WTC11 (cell line): Measurements from ENCODE around the gene PDS5A. TPM values are rescaled to one million over a fixed set of nuclear protein-coding genes. Genes with fewer than 3 reads are reported as not detected.
A peak's percentile ranks its signal among the peaks of the same experiment; 100 is the strongest.

Source experiments
- ATAC-seq: fragments of 200-7000 bp; cut with Tn5 transposase; 2 replicates; pipeline ENCODE4 v1.10.0; 2021; ENCODE audit warnings: mild to moderate bottlenecking, moderate library complexity
- CTCF ChIA-PET: fragments of 300-600 bp; sonication (Branson Sonifier 250); formaldehyde crosslinking; loops from one replicate; lab custom pipeline; 2021; ENCODE audit warnings: antibody characterized with exemption; lab: Charles Lee
- POLR2A ChIA-PET: fragments of 350-600 bp; sonication (Branson Sonifier 250); formaldehyde crosslinking; loops from one replicate; lab custom pipeline; 2021; ENCODE audit warnings: antibody characterized with exemption; lab: Charles Lee
- DNase-seq: peaks from one replicate; pipeline ENCODE4 v3.0.0; 2021; ENCODE audit warnings: low spot score
- H3K27ac Mint-ChIP-seq: 2 replicates; pipeline ENCODE4 v1.8.0; 2021; ENCODE audit warnings: mixed read lengths
- H3K27me3 Mint-ChIP-seq: 2 replicates; pipeline ENCODE4 v1.8.0; 2021; ENCODE audit warnings: low read depth, mild to moderate bottlenecking, moderate library complexity, mixed read lengths
- H3K36me3 Mint-ChIP-seq: 2 replicates; pipeline ENCODE4 v1.8.0; 2021; ENCODE audit warnings: mixed read lengths
- H3K4me1 Mint-ChIP-seq: 2 replicates; pipeline ENCODE4 v1.8.0; 2022; ENCODE audit warnings: mixed read lengths
- H3K4me3 Mint-ChIP-seq: 2 replicates; pipeline ENCODE4 v1.8.0; 2021; ENCODE audit warnings: mild to moderate bottlenecking, moderate library complexity, mixed read lengths
- H3K9me3 Mint-ChIP-seq: 2 replicates; pipeline ENCODE4 v1.8.0; 2021; ENCODE audit warnings: mixed read lengths
- CREB1 ChIP-seq: sonication (generic); formaldehyde crosslinking; IDR thresholded peaks from 2 replicates; pipeline ENCODE4 v1.8.0; 2023; ENCODE audit warnings: mild to moderate bottlenecking, missing genetic modification reagents
- ELF4 ChIP-seq: sonication (generic); formaldehyde crosslinking; IDR thresholded peaks from 2 replicates; pipeline ENCODE4 v1.8.1; 2022; ENCODE audit warnings: low read depth, mild to moderate bottlenecking, moderate library complexity, missing genetic modification reagents
- GRHL2 ChIP-seq: fragments of 250-450 bp; sonication (Bioruptor Pico); IDR thresholded peaks from 2 replicates; pipeline ENCODE4 v1.8.0; 2022; ENCODE audit warnings: mild to moderate bottlenecking, moderate library complexity; ENCODE audit not compliant: insufficient replicate concordance, severe bottlenecking
- GTF2I ChIP-seq: fragments of 250-450 bp; sonication (Bioruptor Pico); conservative IDR thresholded peaks from 2 replicates; pipeline ENCODE4 v1.4.0; 2021; ENCODE audit warnings: mild to moderate bottlenecking
- IRF1 ChIP-seq: sonication (generic); formaldehyde crosslinking; IDR thresholded peaks from 2 replicates; pipeline ENCODE4 v1.8.0; 2023; ENCODE audit warnings: missing genetic modification reagents
- MLX ChIP-seq: sonication (generic); formaldehyde crosslinking; IDR thresholded peaks from 2 replicates; pipeline ENCODE4 v1.8.1; 2023; ENCODE audit warnings: mild to moderate bottlenecking, missing genetic modification reagents, moderate library complexity
- MXD4 ChIP-seq: fragments of 250-450 bp; sonication (Bioruptor Pico); IDR thresholded peaks from 2 replicates; pipeline ENCODE4 v1.8.0; 2021; ENCODE audit warnings: mild to moderate bottlenecking, moderate library complexity, borderline replicate concordance
- NFYB ChIP-seq: sonication (generic); formaldehyde crosslinking; conservative IDR thresholded peaks from 2 replicates; pipeline ENCODE4 v1.8.0; 2022; ENCODE audit warnings: low read depth, missing genetic modification reagents
- NR3C1 ChIP-seq: sonication (generic); formaldehyde crosslinking; conservative IDR thresholded peaks from 2 replicates; pipeline ENCODE4 v1.8.1; 2023; ENCODE audit warnings: low read depth, mild to moderate bottlenecking, missing genetic modification reagents
- SMAD4 ChIP-seq: sonication (generic); formaldehyde crosslinking; IDR thresholded peaks from 2 replicates; pipeline ENCODE4 v1.8.0; 2022; ENCODE audit warnings: mild to moderate bottlenecking, missing genetic modification reagents
- TCF7 ChIP-seq: sonication (generic); formaldehyde crosslinking; IDR thresholded peaks from 2 replicates; pipeline ENCODE4 v1.8.0; 2022; ENCODE audit warnings: mild to moderate bottlenecking, low read depth, missing genetic modification reagents, moderate library complexity
- TP53 ChIP-seq: sonication (generic); formaldehyde crosslinking; IDR thresholded peaks from 2 replicates; pipeline ENCODE4 v1.8.1; 2023; ENCODE audit warnings: mild to moderate bottlenecking, missing genetic modification reagents
- USF2 ChIP-seq: sonication (generic); formaldehyde crosslinking; IDR thresholded peaks from 2 replicates; pipeline ENCODE4 v1.8.1; 2023; ENCODE audit warnings: mild to moderate bottlenecking, missing genetic modification reagents, moderate library complexity
- ZNF263 ChIP-seq: sonication (generic); formaldehyde crosslinking; IDR thresholded peaks from 2 replicates; pipeline ENCODE4 v1.8.1; 2022; ENCODE audit warnings: low read depth, mild to moderate bottlenecking, moderate library complexity, missing genetic modification reagents
- ZNF425 ChIP-seq: fragments of 250-450 bp; sonication (Bioruptor Pico); conservative IDR thresholded peaks from 2 replicates; pipeline ENCODE4 v1.9.0; 2021; ENCODE audit warnings: mild to moderate bottlenecking
- ZSCAN18 ChIP-seq: fragments of 250-450 bp; sonication (Bioruptor Pico); IDR thresholded peaks from 2 replicates; pipeline ENCODE4 v2.1.2; 2022; ENCODE audit warnings: mild to moderate bottlenecking, moderate library complexity
- total RNA-seq: library from RNA; stranded (reverse); gene quantifications from 3 replicates; pipeline ENCODE4 v1.2.3, GENCODE V29; 2021
- TF ChIP-seq, protein P1 (sequence below): sonication (generic); formaldehyde crosslinking; IDR thresholded peaks from 2 replicates; pipeline ENCODE4 v1.8.0; 2022; ENCODE audit warnings: mild to moderate bottlenecking, missing genetic modification reagents
- TF ChIP-seq, protein P2 (sequence below): sonication (generic); formaldehyde crosslinking; IDR thresholded peaks from 2 replicates; pipeline ENCODE4 v1.8.1; 2023; ENCODE audit warnings: mild to moderate bottlenecking, moderate library complexity, missing genetic modification reagents
- TF ChIP-seq, protein P3 (sequence below): fragments of 250-450 bp; sonication (Bioruptor Pico); IDR thresholded peaks from 2 replicates; pipeline ENCODE4 v1.9.0; 2021; ENCODE audit warnings: mild to moderate bottlenecking
- TF ChIP-seq, protein P4 (sequence below): sonication (generic); formaldehyde crosslinking; IDR thresholded peaks from 2 replicates; pipeline ENCODE4 v1.8.1; 2022; ENCODE audit warnings: low read depth, missing genetic modification reagents, borderline replicate concordance

Gene PDS5A
- total RNA-seq, 1 experiment from 2014 or later = 61.7 TPM

DNA sequence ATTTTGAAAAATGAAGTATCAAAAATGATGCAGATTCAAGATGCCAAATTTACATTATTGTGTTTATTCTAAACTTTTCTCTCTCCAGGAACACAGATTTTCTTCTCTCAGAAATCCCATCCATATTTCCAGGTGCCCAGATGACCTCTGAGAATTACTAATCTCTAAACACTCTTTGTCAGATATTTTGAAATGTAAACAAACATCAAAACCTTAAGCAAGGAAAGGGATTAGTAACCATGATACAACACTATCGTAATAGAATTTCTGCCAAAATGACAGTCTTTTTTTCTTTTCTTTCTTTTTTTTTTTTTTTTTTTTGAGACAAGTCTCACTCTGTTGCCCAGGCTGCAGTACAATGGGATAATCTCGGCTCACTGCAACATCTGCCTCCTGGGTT is 76.7 kb downstream of the PDS5A start (continued):
- TF ChIP-seq, protein P1, sequence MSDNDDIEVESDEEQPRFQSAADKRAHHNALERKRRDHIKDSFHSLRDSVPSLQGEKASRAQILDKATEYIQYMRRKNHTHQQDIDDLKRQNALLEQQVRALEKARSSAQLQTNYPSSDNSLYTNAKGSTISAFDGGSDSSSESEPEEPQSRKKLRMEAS (CRISPR knock-in tag) = no peak
- TF ChIP-seq GRHL2 (CRISPR knock-in tag) (no peak), ZNF425 (CRISPR knock-in tag) (no peak), MLX (no peak), NFYB (CRISPR knock-in tag) (no peak), MXD4 (no peak), TCF7 (no peak)
- TF ChIP-seq, protein P2, sequence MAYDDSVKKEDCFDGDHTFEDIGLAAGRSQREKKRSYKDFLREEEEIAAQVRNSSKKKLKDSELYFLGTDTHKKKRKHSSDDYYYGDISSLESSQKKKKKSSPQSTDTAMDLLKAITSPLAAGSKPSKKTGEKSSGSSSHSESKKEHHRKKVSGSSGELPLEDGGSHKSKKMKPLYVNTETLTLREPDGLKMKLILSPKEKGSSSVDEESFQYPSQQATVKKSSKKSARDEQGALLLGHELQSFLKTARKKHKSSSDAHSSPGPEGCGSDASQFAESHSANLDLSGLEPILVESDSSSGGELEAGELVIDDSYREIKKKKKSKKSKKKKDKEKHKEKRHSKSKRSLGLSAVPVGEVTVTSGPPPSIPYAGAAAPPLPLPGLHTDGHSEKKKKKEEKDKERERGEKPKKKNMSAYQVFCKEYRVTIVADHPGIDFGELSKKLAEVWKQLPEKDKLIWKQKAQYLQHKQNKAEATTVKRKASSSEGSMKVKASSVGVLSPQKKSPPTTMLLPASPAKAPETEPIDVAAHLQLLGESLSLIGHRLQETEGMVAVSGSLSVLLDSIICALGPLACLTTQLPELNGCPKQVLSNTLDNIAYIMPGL (CRISPR knock-in tag) = no peak
- TF ChIP-seq, protein P3, sequence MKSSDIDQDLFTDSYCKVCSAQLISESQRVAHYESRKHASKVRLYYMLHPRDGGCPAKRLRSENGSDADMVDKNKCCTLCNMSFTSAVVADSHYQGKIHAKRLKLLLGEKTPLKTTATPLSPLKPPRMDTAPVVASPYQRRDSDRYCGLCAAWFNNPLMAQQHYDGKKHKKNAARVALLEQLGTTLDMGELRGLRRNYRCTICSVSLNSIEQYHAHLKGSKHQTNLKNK (CRISPR knock-in tag) = no peak
- TF ChIP-seq, all 79 proteins: peak for 0

DNA sequence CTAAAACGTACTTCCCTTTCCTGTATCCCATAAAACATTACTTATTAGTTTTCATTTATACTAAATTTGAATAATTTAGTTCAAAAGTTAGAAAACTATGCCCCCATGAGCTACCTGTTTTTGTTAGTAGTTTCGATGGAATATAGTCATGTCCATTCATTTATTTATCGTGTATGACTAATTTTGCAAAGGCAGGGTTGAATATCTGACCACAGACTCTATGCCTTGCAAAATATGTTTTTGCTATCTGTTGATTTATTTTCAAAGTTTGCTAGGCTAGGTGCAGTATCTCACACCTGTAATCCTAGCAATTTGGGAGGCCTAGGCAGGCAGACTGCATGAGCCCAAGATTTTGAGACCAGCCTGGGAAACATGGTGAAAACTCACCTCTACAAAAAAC is 78.4 kb downstream of the PDS5A start:
- H3K27me3 Mint-ChIP-seq = no peaks in the 10 kb centered on the region
- ATAC-seq (no peak), DNase-seq (no peak)
- no peak overlapping the region for H3K4me3 Mint-ChIP-seq
- H3K27ac Mint-ChIP-seq = peak overlapping the region; percentile 84
- H3K4me1 Mint-ChIP-seq = peaks cover 17% of the 10 kb centered on the region
- CTCF ChIA-PET = interaction anchor here (0.6 kb wide), 1 partner anchor 1117 kb away, joined by 3 read pairs; the partner anchor contains the start of gene TLR10
- H3K9me3 Mint-ChIP-seq = no peaks in the 10 kb centered on the region
- TF ChIP-seq NR3C1 (CRISPR knock-in tag) = no peak
- peaks cover 71% of the 10 kb centered on the region for H3K36me3 Mint-ChIP-seq
- POLR2A ChIA-PET = no interaction called here

DNA sequence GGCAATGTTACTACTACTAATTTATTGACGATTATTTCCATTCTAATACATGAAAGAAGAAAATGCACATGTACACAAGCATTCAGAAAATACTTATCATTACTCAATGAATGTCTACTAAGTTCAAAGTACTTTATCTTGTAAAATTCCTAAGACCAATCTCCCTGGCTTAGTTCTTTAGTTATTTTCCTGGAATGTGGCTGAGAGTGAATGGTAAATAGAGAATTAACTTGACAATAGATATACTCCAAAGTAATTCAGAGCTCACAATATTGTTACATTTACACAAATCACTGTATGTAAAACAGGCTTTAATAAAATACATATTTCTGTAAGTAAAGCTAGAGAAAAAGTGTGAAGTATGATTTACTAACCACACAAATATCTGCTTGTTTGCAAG is 79.7 kb downstream of the PDS5A start:
- DNase-seq = no peak
- H3K27ac Mint-ChIP-seq = peak overlapping the region; percentile 71
- CTCF ChIA-PET = interaction anchor here (0.9 to 1.1 kb wide), 2 partner anchors 429 to 1031 kb away, joined by 3 read pairs; partner anchors contain the start of gene FAM114A1

DNA sequence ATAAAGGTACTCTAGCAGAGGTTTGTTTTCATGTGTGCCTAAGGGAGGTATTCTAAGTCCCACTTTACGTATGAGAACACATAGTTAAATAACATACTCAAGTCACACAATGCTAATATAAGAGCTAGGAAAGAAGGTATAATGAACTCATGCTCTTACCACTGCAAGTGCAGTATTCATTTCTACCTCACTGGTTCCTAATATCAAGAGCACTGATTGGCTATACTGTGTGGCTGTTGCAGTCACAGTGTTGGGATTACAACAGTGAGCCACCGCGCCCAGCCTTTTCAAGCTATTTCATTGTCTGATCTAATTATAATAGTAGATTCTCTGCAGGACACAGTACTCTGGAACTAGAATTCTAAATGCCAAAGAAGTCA is 84.0 kb downstream of the PDS5A start:
- DNase-seq (no peak), ATAC-seq (no peak)
- no peaks in the 10 kb centered on the region for H3K9me3 Mint-ChIP-seq
- H3K4me3 Mint-ChIP-seq = no peak overlapping the region
- CTCF ChIA-PET = no interaction called here
- peaks cover 32% of the 10 kb centered on the region for H3K4me1 Mint-ChIP-seq
- POLR2A ChIA-PET = no interaction called here
- H3K27ac Mint-ChIP-seq = peak overlapping the region; percentile 48; the same call in 1 of the 2 replicates
- H3K27me3 Mint-ChIP-seq = no peaks in the 10 kb centered on the region
- H3K36me3 Mint-ChIP-seq = peaks cover 44% of the 10 kb centered on the region
- TF ChIP-seq USF2 (CRISPR knock-in tag) = no peak
- TF ChIP-seq TCF7 = no peak
- TF ChIP-seq TP53 (CRISPR knock-in tag) = no peak
- no peak for TF ChIP-seq SMAD4
- TF ChIP-seq ELF4 (CRISPR knock-in tag) = no peak
- no peak for TF ChIP-seq ZSCAN18 (CRISPR knock-in tag)
- no peak for TF ChIP-seq ZNF263 (CRISPR knock-in tag)
- TF ChIP-seq, protein P4, sequence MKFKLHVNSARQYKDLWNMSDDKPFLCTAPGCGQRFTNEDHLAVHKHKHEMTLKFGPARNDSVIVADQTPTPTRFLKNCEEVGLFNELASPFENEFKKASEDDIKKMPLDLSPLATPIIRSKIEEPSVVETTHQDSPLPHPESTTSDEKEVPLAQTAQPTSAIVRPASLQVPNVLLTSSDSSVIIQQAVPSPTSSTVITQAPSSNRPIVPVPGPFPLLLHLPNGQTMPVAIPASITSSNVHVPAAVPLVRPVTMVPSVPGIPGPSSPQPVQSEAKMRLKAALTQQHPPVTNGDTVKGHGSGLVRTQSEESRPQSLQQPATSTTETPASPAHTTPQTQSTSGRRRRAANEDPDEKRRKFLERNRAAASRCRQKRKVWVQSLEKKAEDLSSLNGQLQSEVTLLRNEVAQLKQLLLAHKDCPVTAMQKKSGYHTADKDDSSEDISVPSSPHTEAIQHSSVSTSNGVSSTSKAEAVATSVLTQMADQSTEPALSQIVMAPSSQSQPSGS (CRISPR knock-in tag) = no peak
- TF ChIP-seq IRF1 (CRISPR knock-in tag) = no peak
- no peak for TF ChIP-seq MLX

More for the DNA sequence above, 79.7 kb downstream of the PDS5A start:
- no peaks in the 10 kb centered on the region for H3K27me3 Mint-ChIP-seq
- ATAC-seq = no peak
- TF ChIP-seq CREB1 (CRISPR knock-in tag) (no peak), GTF2I (CRISPR knock-in tag) (no peak)
- TF ChIP-seq, all 79 proteins: peak for 0
- POLR2A ChIA-PET = no interaction called here
- peaks cover 71% of the 10 kb centered on the region for H3K36me3 Mint-ChIP-seq
- no peak overlapping the region for H3K4me3 Mint-ChIP-seq
- H3K9me3 Mint-ChIP-seq = no peaks in the 10 kb centered on the region
- peaks cover 17% of the 10 kb centered on the region for H3K4me1 Mint-ChIP-seq
